ENCODE data around the gene TCERG1L.
"Not testable (repeated sequence)": the region's sequence is repeated elsewhere in the genome, so short reads cannot be mapped to it uniquely, and the experiment has no call there.

Gene TCERG1L

GRCh38 chr10:131100418-131101410, 210.8 kb downstream of the TCERG1L start:
- not testable (repeated sequence) for DNase-seq (ENCODE audit: low read depth in 2 of 2)

- no peak for DNase-seq (ENCODE audit: low read depth in 2 of 2)
Observed at GRCh38 chr10:131099028-131099726, 212.3 kb downstream of the TCERG1L start.

GRCh38 chr10:131098416-131098952, 213.0 kb downstream of the TCERG1L start:
- no peak for DNase-seq (ENCODE audit: low read depth in 2 of 2)

- no peak for DNase-seq (ENCODE audit: low read depth in 2 of 2)
Observed at GRCh38 chr10:131096031-131096430, 215.5 kb downstream of the TCERG1L start.

- no peak for DNase-seq (ENCODE audit: low read depth in 2 of 2)
Observed at GRCh38 chr10:131095313-131095580, 216.3 kb downstream of the TCERG1L start.

GRCh38 chr10:131094527-131095312, 216.8 kb downstream of the TCERG1L start:
- DNase-seq (ENCODE audit: low read depth in 2 of 2) = no peak

GRCh38 chr10:131093795-131094366, 217.6 kb downstream of the TCERG1L start:
- no peak for DNase-seq (ENCODE audit: low read depth in 2 of 2)

GRCh38 chr10:131093346-131093745, 218.2 kb downstream of the TCERG1L start:
- DNase-seq (ENCODE audit: low read depth in 2 of 2) = no peak

- DNase-seq (ENCODE audit: low read depth in 2 of 2) = no peak
Observed at GRCh38 chr10:131092876-131093275, 218.6 kb downstream of the TCERG1L start.

GRCh38 chr10:131092386-131092785, 219.1 kb downstream of the TCERG1L start:
- no peak for DNase-seq (ENCODE audit: low read depth in 2 of 2)

- no peak for DNase-seq (ENCODE audit: low read depth in 2 of 2)
Observed at GRCh38 chr10:131091682-131092081, 219.8 kb downstream of the TCERG1L start.

GRCh38 chr10:131090761-131091661, 220.5 kb downstream of the TCERG1L start:
- DNase-seq (ENCODE audit: low read depth in 2 of 2) = no peak

GRCh38 chr10:131089861-131090260, 221.7 kb downstream of the TCERG1L start:
- DNase-seq (ENCODE audit: low read depth in 2 of 2) = no peak

GRCh38 chr10:131089150-131089549, 222.4 kb downstream of the TCERG1L start:
- no peak for DNase-seq (ENCODE audit: low read depth in 2 of 2)

- DNase-seq (ENCODE audit: low read depth in 2 of 2) = no peak
Observed at GRCh38 chr10:131088619-131089018, 222.9 kb downstream of the TCERG1L start.

- DNase-seq (ENCODE audit: low read depth in 2 of 2) = no peak
Observed at GRCh38 chr10:131087464-131088215, 223.9 kb downstream of the TCERG1L start.

GRCh38 chr10:131086511-131086910, 225.0 kb downstream of the TCERG1L start:
- no peak for DNase-seq (ENCODE audit: low read depth in 2 of 2)

- DNase-seq (ENCODE audit: low read depth in 2 of 2) = no peak
Observed at GRCh38 chr10:131086094-131086493, 225.4 kb downstream of the TCERG1L start.

- no peak for DNase-seq (ENCODE audit: low read depth in 2 of 2)
Observed at GRCh38 chr10:131085091-131085860, 226.2 kb downstream of the TCERG1L start.
